PC-9 (cell line): ENCODE results near the gene NEDD9.

Source experiments
- CTCF ChIP-seq: fragments of 200-600 bp; sonication (generic); conservative IDR thresholded peaks from 2 replicates; pipeline ENCODE4 v1.6.1; 2017; ENCODE audit warnings: mixed run types, antibody characterized with exemption, mild to moderate bottlenecking, moderate library complexity
- EZH2 ChIP-seq: fragments of 200-600 bp; sonication (generic); IDR thresholded peaks from 2 replicates; pipeline ENCODE4 v1.8.0; 2017; ENCODE audit warnings: antibody characterized with exemption, low read depth

GRCh38 chr6:11271228-11272020 lies 39.0 kb upstream of the NEDD9 start:
- TF ChIP-seq EZH2, result no peak
- TF ChIP-seq CTCF, result no peak
